OCI-LY1 (cell line): ENCODE measurements around the gene AP2A1.

Experiments
- CTCF ChIP-seq: fragments of 200-600 bp; sonication (generic), shearing (Covaris generic); IDR thresholded peaks from 2 replicates; pipeline ENCODE4 v1.5.1; 2017; ENCODE audit warnings: mild to moderate bottlenecking, antibody characterized with exemption, low read length, moderate library complexity, mixed read lengths
- EZH2 ChIP-seq: fragments of 200-600 bp; sonication (generic), shearing (Covaris generic); IDR thresholded peaks from 2 replicates; pipeline ENCODE4 v1.8.0; 2017; ENCODE audit warnings: borderline replicate concordance, mixed run types, mild to moderate bottlenecking, antibody characterized with exemption, low read length, moderate library complexity, mixed read lengths

- no peak for TF ChIP-seq CTCF
- TF ChIP-seq EZH2, result no peak
These were observed 9.6 kb downstream of the AP2A1 start for GRCh38 chr19:49776371-49776764.
